Left lung (tissue), 10 donors: ENCODE data around the gene PODN. TPM values are rescaled to one million over a fixed set of nuclear protein-coding genes. Genes with fewer than 3 reads are reported as not detected.

Source experiments
- ATAC-seq: fragments of 200-7000 bp; cut with Tn5 transposase; one replicate; pipeline ENCODE4 v1.9.1; 2020; ENCODE audit warnings: moderate library complexity
- DNase-seq, 4 donors: peaks; one replicate each; pipeline ENCODE4 v3.0.0-alpha.2; 2013 to 2020
- H3K27ac ChIP-seq, 2 donors: fragments of 200-600 bp; sonication (generic) in 1 of 2; one replicate each; pipeline versions ENCODE4 v1.5.0 to v1.8.0; 2020 to 2021
- H3K27me3 ChIP-seq, 2 donors: fragments of 200-600 bp; sonication (generic) in 1 of 2; one replicate each; pipeline versions ENCODE4 v1.5.0 to v1.8.0; 2020 to 2021
- H3K36me3 ChIP-seq, 2 donors: fragments of 200-600 bp; sonication (generic) in 1 of 2; one replicate each; pipeline versions ENCODE4 v1.5.0 to v1.8.0; 2020 to 2021
- H3K4me1 ChIP-seq, 2 donors: fragments of 200-600 bp; one replicate each; pipeline ENCODE4 v1.8.0; 2021
- H3K4me3 ChIP-seq, 2 donors: fragments of 200-600 bp; sonication (generic) in 1 of 2; one replicate each; pipeline versions ENCODE4 v1.5.0 to v1.8.0; 2020 to 2021; ENCODE audit warnings: mild to moderate bottlenecking in 1 of 2
- H3K9me3 ChIP-seq, 2 donors: fragments of 200-600 bp; sonication (generic) in 1 of 2; one replicate each; pipeline versions ENCODE4 v1.5.0 to v1.8.0; 2020 to 2021
- intact Hi-C, 2 donors: fragments of 100-400 bp; cut with DNase I; formaldehyde crosslinking; loops; one replicate each; pipeline versions ENCODE4 v1.11.2 to v1.14.2; 2022
- polyA plus RNA-seq, 6 donors: library from polyadenylated mRNA; unstranded; fragments of 120-200 nt; gene quantifications; one replicate each; pipeline ENCODE4 v1.2.1, GENCODE V29; 2013; ENCODE audit not compliant: insufficient read length in 6 of 6
- total RNA-seq, 2 donors: library from RNA; stranded (reverse); fragmentation: NEBNext Ultra II Directional; extraction: Animal tissue kit (Norgen Biotek cat#: 25700); gene quantifications; one replicate each; pipeline ENCODE4 v1.2.1, GENCODE V29; 2021
- TF ChIP-seq, protein P1 (sequence below), 2 donors: fragments of 200-600 bp; sonication (generic) in 1 of 2; IDR thresholded peaks; one replicate each; pipeline versions ENCODE4 v1.5.0 to v1.8.0; 2021; ENCODE audit warnings: antibody characterized with exemption in 2 of 2
- donor health status: DM: no; HTN: yes; CAD: no.
- donor health status: DM: no; HTN: no; CAD: no.

The PODN gene
- total and polyA plus RNA-seq, 8 donors = 10.5 to 48.8 (median 12.1) TPM

GRCh38 chr1:53123453-53124140, 61.6 kb downstream of the PODN start:
- Histone ChIP-seq H3K4me3 (no peak overlapping the region), H3K9me3 (no peaks in the 10 kb centered on the region), H3K27ac (peak overlapping the region; percentile 45 to 61), H3K36me3 (no peaks in the 10 kb centered on the region), H3K27me3 (no peaks in the 10 kb centered on the region), H3K4me1 (peaks cover 4 to 5% of the 10 kb centered on the region in 2 donors)
- ATAC-seq = peak; percentile 41
- TF ChIP-seq, protein P1, sequence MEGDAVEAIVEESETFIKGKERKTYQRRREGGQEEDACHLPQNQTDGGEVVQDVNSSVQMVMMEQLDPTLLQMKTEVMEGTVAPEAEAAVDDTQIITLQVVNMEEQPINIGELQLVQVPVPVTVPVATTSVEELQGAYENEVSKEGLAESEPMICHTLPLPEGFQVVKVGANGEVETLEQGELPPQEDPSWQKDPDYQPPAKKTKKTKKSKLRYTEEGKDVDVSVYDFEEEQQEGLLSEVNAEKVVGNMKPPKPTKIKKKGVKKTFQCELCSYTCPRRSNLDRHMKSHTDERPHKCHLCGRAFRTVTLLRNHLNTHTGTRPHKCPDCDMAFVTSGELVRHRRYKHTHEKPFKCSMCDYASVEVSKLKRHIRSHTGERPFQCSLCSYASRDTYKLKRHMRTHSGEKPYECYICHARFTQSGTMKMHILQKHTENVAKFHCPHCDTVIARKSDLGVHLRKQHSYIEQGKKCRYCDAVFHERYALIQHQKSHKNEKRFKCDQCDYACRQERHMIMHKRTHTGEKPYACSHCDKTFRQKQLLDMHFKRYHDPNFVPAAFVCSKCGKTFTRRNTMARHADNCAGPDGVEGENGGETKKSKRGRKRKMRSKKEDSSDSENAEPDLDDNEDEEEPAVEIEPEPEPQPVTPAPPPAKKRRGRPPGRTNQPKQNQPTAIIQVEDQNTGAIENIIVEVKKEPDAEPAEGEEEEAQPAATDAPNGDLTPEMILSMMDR (IDR thresholded peaks at IDR 0.05) = no peak
- peak in 1 of 4 donors; percentile 64 for DNase-seq
- intact Hi-C loops = no loop called here

DNA sequence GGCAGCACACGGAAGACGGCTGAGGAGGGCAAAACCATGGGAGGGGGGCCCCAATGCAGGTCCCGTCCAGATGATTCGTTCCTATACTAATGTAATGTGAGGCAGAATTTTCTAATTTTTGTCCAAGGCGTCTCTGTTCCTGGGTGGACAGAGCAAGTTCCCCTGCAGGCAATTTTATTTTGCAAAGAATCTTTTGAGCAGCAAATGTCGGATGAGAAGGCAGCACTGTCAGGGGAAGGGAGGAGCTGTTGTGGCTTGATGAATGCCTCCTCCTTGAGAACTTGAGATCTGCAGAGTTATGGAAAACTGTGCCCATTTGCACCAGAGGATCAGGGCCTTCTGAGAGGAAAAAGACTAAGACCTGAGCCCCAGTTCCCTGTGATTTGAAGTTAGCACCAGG, 63.1 kb downstream of the PODN start:
- H3K4me3 ChIP-seq = no peak overlapping the region
- ATAC-seq (no peak), DNase-seq (no peak)
- intact Hi-C loops = no loop called here
- H3K36me3 ChIP-seq = no peaks in the 10 kb centered on the region
- no peak overlapping the region for H3K27ac ChIP-seq
- H3K4me1 ChIP-seq = peaks cover 4 to 5% of the 10 kb centered on the region in 2 donors
- no peaks in the 10 kb centered on the region for H3K27me3 ChIP-seq
- TF ChIP-seq, protein P1 (IDR thresholded peaks at IDR 0.05) = no peak
- no peaks in the 10 kb centered on the region for H3K9me3 ChIP-seq

DNA sequence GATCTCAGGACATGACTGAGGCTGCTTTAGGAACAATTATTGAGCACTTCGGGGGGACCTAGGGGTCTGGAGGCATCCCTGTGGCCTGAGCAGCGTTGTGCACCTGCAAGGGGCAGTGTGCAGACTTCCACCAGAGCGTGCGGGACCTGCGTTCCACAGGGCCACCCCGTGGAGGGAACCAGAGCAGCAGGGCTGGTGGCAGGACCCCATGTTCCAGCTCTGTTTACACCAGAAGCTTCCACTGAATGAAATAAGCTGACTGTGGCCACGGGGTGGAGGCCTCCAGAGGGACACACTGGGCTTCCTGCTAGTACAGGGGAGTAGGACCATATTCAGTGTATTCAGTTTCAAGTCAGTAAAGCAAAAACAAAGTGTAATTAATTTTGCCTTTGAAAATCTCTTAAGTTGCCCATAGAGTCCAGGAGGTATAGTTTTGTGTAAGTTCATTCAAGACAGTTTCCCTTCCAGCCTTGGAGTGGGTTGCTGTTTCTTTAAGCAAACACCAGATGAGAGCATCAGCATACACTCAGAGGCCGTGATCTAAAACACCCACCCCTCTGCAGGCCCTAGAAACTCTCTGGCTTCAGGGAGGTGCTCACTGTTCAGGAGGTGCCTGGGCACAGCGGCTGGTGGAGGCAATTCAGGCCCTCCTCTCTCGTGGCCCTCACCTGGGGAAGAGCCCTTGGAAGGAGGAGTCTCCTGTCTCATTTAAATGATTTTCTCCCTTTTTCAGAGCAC, 63.8 kb downstream of the PODN start:
- TF ChIP-seq, protein P1 (IDR thresholded peaks at IDR 0.05) = no peak
- Histone ChIP-seq H3K9me3 (no peaks in the 10 kb centered on the region), H3K36me3 (no peaks in the 10 kb centered on the region), H3K4me3 (no peak overlapping the region), H3K27me3 (no peaks in the 10 kb centered on the region), H3K4me1 (peaks cover 4 to 5% of the 10 kb centered on the region in 2 donors), H3K27ac (no peak overlapping the region)
- DNase-seq (no peak), ATAC-seq (peak; percentile 74)
- intact Hi-C loops = no loop called here

DNA sequence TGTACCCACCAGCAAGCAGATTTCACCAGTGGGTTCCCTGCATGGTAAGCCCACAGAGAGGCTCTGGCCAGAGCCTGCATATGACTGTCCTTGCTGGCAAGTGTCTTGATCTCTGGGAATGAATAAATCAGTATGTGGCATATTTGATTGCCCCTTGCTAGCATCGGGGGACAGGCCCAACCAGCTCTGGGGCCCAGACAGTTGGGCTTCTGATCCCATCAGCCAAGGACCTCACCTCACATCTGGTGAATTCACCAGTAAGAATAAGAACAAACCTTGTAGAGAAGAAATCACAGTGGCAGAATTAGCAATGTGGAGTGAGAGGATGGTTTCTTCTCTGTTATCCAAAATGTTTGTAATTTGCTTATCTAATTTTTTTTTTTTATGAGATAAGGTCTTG, 64.5 kb downstream of the PODN start:
- intact Hi-C loops = no loop called here
- DNase-seq (no peak), ATAC-seq (no peak)
- TF ChIP-seq, protein P1 (IDR thresholded peaks at IDR 0.05) = no peak
- Histone ChIP-seq H3K36me3 (no peaks in the 10 kb centered on the region), H3K27me3 (no peaks in the 10 kb centered on the region), H3K9me3 (no peaks in the 10 kb centered on the region), H3K4me1 (peaks cover 4 to 5% of the 10 kb centered on the region in 2 donors), H3K27ac (no peak overlapping the region), H3K4me3 (no peak overlapping the region)

GRCh38 chr1:53127546-53127945, 65.5 kb downstream of the PODN start:
- no peaks in the 10 kb centered on the region for H3K9me3 ChIP-seq
- DNase-seq (no peak), ATAC-seq (no peak)
- H3K4me1 ChIP-seq = peaks cover 4 to 5% of the 10 kb centered on the region in 2 donors
- H3K36me3 ChIP-seq = no peaks in the 10 kb centered on the region
- H3K27me3 ChIP-seq = no peaks in the 10 kb centered on the region
- H3K27ac ChIP-seq = no peak overlapping the region
- intact Hi-C loops = no loop called here
- TF ChIP-seq, protein P1 (IDR thresholded peaks at IDR 0.05) = no peak
- no peak overlapping the region for H3K4me3 ChIP-seq
